GM12801 (cell line): ENCODE data around the gene STARD4.

Source experiments
- TF ChIP-seq, protein P1 (sequence below): IDR thresholded peaks from one replicate; pipeline ENCODE4 v1.5.1; 2011; ENCODE audit warnings: control low read depth; ENCODE audit not compliant: insufficient read length; ENCODE audit errors: extremely low read depth

STARD4 gene

DNA sequence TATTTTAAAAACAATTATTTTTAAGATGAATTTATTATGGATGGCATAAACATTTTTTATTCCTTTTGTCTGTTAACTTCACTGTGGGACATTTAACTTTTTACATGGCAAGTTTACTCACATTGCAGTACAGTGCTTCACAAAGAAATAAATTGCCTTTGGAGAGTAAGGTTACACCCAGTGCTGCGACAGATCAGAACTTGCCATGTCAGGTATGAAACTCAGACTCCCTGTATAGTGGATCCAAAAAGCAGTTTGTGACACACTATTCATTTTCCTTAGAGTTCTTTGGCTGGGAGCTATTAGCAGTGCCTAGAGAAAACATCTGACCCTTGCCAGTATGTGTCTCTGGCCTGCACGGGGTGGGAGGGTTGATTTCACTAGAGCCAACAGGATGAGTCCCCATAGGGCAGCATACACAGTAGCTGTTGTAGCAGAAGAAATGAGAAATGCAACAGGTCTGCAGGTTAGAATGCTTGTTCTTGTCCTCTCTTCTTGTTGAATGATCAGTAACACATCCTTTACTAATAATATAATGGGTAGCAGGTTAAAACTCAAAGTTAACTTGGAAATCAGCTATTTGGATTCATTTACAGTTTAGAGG, 42.9 kb downstream of the STARD4 start:
- TF ChIP-seq, protein P1, sequence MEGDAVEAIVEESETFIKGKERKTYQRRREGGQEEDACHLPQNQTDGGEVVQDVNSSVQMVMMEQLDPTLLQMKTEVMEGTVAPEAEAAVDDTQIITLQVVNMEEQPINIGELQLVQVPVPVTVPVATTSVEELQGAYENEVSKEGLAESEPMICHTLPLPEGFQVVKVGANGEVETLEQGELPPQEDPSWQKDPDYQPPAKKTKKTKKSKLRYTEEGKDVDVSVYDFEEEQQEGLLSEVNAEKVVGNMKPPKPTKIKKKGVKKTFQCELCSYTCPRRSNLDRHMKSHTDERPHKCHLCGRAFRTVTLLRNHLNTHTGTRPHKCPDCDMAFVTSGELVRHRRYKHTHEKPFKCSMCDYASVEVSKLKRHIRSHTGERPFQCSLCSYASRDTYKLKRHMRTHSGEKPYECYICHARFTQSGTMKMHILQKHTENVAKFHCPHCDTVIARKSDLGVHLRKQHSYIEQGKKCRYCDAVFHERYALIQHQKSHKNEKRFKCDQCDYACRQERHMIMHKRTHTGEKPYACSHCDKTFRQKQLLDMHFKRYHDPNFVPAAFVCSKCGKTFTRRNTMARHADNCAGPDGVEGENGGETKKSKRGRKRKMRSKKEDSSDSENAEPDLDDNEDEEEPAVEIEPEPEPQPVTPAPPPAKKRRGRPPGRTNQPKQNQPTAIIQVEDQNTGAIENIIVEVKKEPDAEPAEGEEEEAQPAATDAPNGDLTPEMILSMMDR = no peak

DNA sequence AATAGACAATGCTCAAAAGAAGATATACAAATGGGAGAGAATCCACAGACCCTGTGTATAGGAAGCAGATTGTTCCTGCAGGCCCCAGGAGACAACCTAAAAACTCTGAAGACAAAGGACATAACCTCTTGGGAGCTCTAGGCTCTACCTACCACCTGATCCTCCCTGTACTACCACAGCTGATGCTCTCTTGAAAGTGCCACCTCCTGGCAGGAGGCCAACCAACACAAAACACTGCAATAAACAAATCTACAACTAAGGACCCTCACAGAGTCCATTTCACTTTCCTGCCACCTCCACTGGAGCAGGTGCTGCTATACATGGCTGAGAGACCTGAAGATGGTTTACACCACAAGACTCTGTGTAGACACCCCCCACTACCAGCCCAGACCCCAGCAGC, 49.0 kb downstream of the STARD4 start:
- TF ChIP-seq, protein P1 = no peak

DNA sequence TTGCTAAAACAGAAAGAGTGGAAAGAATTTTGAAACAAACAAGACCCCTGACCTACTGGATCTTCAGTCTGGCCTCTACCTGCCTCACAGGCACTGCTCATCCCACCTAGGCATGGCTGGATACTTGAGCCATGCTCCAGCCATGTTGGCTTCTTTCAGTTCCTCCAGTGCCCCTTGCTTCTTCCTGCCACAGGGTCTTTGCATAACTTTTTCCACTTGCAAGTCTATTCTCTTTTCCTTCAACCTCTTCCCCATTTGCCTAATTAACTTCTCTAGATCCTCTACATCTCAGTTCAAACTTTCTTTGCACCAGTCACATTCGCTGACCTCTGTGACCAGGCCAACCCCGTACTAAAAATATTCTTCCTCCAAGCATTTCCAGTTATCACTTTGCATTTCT, 50.4 kb downstream of the STARD4 start:
- TF ChIP-seq, protein P1 = no peak

DNA sequence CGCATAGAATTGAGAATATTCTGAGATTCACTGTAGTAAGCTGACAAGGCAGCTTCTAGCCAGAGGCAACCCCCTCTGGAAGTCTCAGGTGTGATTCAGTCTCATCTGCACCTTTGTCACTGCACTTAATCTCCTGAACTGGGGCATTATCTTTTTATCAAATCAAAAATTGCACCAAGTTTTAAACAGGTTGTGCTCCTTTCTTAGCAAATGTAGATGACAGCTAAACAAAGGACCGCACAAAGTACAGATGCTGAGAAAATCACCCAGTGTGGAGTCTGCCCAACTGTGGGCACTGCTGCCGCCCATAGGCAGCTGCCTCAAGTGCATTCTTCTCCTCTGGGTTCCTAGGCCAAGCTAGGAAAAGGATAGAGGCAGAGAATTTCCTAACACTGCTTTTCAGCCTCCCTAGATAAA, 51.1 kb downstream of the STARD4 start:
- TF ChIP-seq, protein P1 = no peak

DNA sequence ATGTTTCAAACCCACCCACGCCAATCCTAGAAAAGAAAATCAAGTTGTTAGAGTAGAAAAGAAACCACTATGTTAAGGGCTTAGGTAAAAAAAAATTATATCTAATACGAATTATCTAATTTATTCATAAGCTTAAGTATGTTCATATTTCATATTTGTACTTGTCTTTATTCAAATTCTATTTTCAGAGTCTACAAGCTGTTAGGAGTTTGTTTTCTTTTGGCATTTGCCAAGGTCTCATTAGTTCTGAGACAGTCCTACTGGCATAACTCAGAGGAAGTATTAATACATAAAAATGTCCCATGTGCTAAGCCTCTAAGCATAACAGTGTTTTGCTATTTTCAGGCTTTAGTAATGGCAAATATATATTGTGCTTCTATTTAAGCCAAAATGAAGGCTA, 57.6 kb downstream of the STARD4 start:
- TF ChIP-seq, protein P1 = no peak

DNA sequence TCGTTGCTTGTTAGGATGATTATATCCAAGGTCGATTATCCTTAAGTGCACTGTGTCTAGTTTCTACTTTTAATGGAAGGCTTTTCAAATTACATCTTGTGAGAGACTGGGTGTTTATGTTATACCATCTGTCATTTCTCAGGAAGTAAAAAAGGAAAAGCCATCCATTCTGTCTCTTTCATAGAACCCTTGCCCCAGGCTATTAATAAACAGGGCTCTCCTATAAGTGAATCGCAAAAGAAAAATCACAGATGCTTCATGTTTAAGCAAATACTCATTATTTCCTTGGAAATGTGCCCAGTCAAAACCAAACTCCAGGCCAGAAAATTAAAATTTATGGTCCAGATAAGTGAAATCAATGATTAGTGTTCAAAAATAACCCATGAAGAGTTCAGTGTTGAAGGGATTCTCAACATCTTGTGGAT, 58.1 kb downstream of the STARD4 start:
- TF ChIP-seq, protein P1 = no peak

DNA sequence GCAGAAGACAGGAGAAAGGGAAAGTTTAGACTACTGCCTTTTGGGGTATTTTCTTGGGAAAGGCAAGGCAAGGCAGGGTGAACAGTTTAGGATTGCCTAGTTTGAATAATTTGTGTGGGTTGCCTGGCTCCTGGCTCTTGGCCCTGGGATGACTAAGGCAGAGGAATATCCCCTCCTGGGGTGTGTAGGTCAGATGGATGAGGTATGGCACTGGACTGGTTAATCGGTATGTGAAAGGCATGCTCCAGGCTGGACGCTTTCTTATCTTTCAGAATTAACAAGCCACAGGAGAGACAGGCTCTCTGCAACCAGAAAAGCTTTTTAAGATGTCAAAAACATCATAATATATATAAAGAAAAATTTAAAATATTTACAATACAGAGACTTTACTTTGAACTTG, 58.6 kb downstream of the STARD4 start:
- TF ChIP-seq, protein P1 = no peak
